ENCODE results near the gene CRK.
"Not testable (repeated sequence)": the region's sequence is repeated elsewhere in the genome, so short reads cannot be mapped to it uniquely, and the experiment has no call there.

The CRK gene

DNA sequence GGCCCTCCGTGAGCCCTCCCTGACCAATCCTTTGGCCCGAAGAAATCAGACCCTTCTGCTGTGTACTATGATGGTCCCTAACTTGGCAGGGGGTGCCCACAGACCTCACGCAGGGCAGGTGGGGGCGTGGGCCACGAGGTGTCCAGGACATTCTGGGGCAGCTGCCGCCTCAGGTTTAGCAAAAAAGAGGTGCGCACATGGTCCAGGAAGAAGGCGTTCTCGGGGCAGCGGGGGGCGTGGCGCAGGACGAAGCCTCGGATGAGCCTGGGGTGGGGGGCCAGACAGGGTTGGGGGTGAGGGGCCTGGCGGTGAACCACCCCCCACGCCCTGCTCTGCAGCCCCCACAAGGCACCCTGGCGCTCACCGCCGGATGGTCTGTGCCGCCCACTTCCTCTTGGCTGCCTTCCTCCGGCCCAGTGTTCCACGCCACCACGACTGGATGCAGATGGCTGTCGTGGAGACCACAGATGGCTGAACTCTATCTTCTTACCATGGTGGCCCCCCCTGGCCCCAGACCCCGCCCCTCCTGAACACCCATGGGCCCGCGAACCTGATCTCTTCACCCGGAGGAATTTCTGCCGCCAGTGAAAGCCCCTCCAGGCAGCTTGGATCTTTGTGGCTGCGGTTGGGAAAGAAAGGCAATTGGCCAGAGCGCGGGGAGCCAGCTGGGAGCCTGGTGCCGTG, 14.2 kb upstream of the CRK start:
- peaks cover 17% of the 10 kb centered on the region for H3K4me1 Mint-ChIP-seq
- no peaks in the 10 kb centered on the region for H3K27me3 Mint-ChIP-seq
- H3K36me3 Mint-ChIP-seq (ENCODE audit: insufficient read depth), result peaks cover 5% of the 10 kb centered on the region
- no peak overlapping the region for H3K4me3 Mint-ChIP-seq
- H3K9me3 Mint-ChIP-seq, result no peaks in the 10 kb centered on the region
- DNase-seq (ENCODE audit: low spot score in 2 of 2) (no peak), ATAC-seq (replicated peaks; ENCODE audit: extremely low read depth, poor library complexity, severe bottlenecking) (no peak)
- H3K27ac Mint-ChIP-seq (ENCODE audit: low read depth), result no peak overlapping the region

- no peak for DNase-seq (ENCODE audit: low spot score in 2 of 2)
- Mint-ChIP-seq H3K36me3 (ENCODE audit: insufficient read depth) (peaks cover 7% of the 10 kb centered on the region), H3K27me3 (no peaks in the 10 kb centered on the region), H3K9me3 (no peaks in the 10 kb centered on the region), H3K4me1 (peaks cover 17% of the 10 kb centered on the region), H3K4me3 (no peak overlapping the region), H3K27ac (ENCODE audit: low read depth) (no peak overlapping the region)
- ATAC-seq (replicated peaks; ENCODE audit: extremely low read depth, poor library complexity, severe bottlenecking), result no peak
Measured at GRCh38 chr17:1469231-1469852, 13.3 kb upstream of the CRK start.

GRCh38 chr17:1467898-1468492, 12.0 kb upstream of the CRK start:
- Mint-ChIP-seq H3K27ac (ENCODE audit: low read depth) (no peak overlapping the region), H3K4me1 (peaks cover 13% of the 10 kb centered on the region), H3K27me3 (no peaks in the 10 kb centered on the region), H3K4me3 (no peak overlapping the region), H3K9me3 (no peaks in the 10 kb centered on the region), H3K36me3 (ENCODE audit: insufficient read depth) (peaks cover 12% of the 10 kb centered on the region)
- ATAC-seq (replicated peaks; ENCODE audit: extremely low read depth, poor library complexity, severe bottlenecking) (no peak), DNase-seq (ENCODE audit: low spot score in 2 of 2) (no peak)

GRCh38 chr17:1467258-1467657, 11.2 kb upstream of the CRK start:
- Mint-ChIP-seq H3K4me1 (peaks cover 14% of the 10 kb centered on the region), H3K36me3 (ENCODE audit: insufficient read depth) (peaks cover 16% of the 10 kb centered on the region), H3K9me3 (no peaks in the 10 kb centered on the region), H3K4me3 (no peak overlapping the region), H3K27me3 (no peaks in the 10 kb centered on the region), H3K27ac (ENCODE audit: low read depth) (no peak overlapping the region)
- DNase-seq (ENCODE audit: low spot score in 2 of 2), result no peak
- no peak for ATAC-seq (replicated peaks; ENCODE audit: extremely low read depth, poor library complexity, severe bottlenecking)

DNA sequence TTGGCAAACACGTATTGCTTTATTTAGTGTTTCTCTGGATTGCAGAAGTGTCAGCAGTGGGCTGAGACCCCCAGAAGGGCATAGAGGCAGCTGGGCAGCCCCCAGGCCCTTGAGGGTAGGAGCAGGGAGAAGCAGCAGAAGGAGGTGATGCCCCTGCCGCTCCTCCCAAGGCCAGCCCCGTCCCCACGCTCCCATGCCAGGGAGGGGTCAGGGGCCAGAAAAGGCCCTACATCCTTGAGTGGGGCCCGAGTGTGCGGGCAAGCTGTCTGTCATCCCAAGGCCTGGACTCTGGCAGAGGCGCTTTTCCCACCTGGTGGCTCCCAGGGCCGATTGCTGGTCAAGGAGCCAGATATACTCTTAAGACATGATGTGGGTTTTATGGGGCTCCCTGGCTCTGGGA, 8.2 kb upstream of the CRK start:
- DNase-seq (ENCODE audit: low spot score in 2 of 2) (no peak), ATAC-seq (replicated peaks; ENCODE audit: extremely low read depth, poor library complexity, severe bottlenecking) (no peak)
- H3K9me3 Mint-ChIP-seq, result no peaks in the 10 kb centered on the region
- no peak overlapping the region for H3K4me3 Mint-ChIP-seq
- peaks cover 8% of the 10 kb centered on the region for H3K27me3 Mint-ChIP-seq
- H3K27ac Mint-ChIP-seq (ENCODE audit: low read depth), result no peak overlapping the region
- H3K36me3 Mint-ChIP-seq (ENCODE audit: insufficient read depth), result peaks cover 15% of the 10 kb centered on the region
- H3K4me1 Mint-ChIP-seq, result peaks cover 16% of the 10 kb centered on the region

- peaks cover 19% of the 10 kb centered on the region for H3K4me1 Mint-ChIP-seq
- peak overlapping the region; percentile 88 for H3K27ac Mint-ChIP-seq (ENCODE audit: low read depth)
- no peaks in the 10 kb centered on the region for H3K9me3 Mint-ChIP-seq
- H3K4me3 Mint-ChIP-seq, result peak overlapping the region; percentile 76
- DNase-seq (ENCODE audit: low spot score in 2 of 2) (no peak), ATAC-seq (replicated peaks; ENCODE audit: extremely low read depth, poor library complexity, severe bottlenecking) (no peak)
- H3K36me3 Mint-ChIP-seq (ENCODE audit: insufficient read depth), result peaks cover 15% of the 10 kb centered on the region
- H3K27me3 Mint-ChIP-seq, result peaks cover 8% of the 10 kb centered on the region
Measured at GRCh38 chr17:1462164-1463112, 6.4 kb upstream of the CRK start.

- DNase-seq (ENCODE audit: low spot score in 2 of 2) (no peak), ATAC-seq (replicated peaks; ENCODE audit: extremely low read depth, poor library complexity, severe bottlenecking) (no peak)
- Mint-ChIP-seq H3K4me3 (no peak overlapping the region), H3K36me3 (ENCODE audit: insufficient read depth) (peaks cover 15% of the 10 kb centered on the region), H3K27ac (ENCODE audit: low read depth) (no peak overlapping the region), H3K4me1 (peaks cover 26% of the 10 kb centered on the region), H3K9me3 (no peaks in the 10 kb centered on the region), H3K27me3 (peaks cover 8% of the 10 kb centered on the region)
Measured at GRCh38 chr17:1461198-1461944, 5.3 kb upstream of the CRK start.

DNA sequence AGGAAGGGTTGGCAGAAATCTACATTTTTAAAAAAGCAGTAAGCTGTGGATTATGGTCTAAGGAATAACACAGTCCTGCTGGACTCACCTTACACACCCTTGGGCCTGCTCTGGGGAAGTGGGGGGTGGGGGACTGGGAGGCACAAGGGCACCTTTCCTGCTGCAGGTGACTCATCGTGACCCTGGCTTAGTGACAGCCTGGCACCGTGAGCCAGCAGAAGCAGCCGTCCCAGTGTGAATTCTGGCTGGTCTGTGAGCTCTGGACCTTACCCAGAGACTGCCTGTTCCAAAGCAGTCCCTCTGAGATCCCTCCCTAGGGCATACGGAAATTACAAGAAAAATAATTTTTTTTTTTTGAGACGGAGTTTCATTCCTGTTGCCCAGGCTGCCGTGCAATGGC, 4.2 kb upstream of the CRK start:
- DNase-seq (ENCODE audit: low spot score in 2 of 2) (no peak), ATAC-seq (replicated peaks; ENCODE audit: extremely low read depth, poor library complexity, severe bottlenecking) (no peak)
- H3K4me1 Mint-ChIP-seq, result peaks cover 26% of the 10 kb centered on the region
- no peak overlapping the region for H3K27ac Mint-ChIP-seq (ENCODE audit: low read depth)
- peaks cover 11% of the 10 kb centered on the region for H3K36me3 Mint-ChIP-seq (ENCODE audit: insufficient read depth)
- H3K27me3 Mint-ChIP-seq, result peaks cover 8% of the 10 kb centered on the region
- no peaks in the 10 kb centered on the region for H3K9me3 Mint-ChIP-seq
- no peak overlapping the region for H3K4me3 Mint-ChIP-seq

DNA sequence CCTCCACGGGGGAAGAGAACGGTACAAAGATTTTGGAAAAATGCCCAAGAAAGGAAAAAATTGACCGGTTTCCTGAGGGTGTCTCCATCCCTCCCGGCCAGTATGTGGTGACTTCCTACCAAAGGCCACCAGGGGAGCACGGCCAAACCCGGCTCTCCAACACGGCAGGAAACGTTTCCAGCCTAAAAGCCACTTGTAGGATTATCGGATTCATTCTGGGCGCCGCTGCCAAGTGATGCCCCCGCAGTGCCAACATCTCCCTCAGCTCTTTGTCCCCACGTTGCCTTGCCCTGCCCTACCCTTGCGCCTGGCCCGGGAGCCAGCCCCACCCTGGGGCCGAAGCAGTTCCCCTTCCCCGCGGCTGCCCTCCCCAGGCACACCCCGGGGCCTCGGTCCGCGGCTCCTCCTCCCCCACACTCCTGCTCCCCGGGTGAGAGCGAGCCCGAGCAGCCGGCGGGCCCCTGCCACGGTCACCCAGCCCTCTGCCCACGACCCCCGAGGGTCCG, 688 bp downstream of the CRK start:
- DNase-seq (ENCODE audit: low spot score in 2 of 2) (peak in 1 of 2 donors; percentile 22), ATAC-seq (replicated peaks; ENCODE audit: extremely low read depth, poor library complexity, severe bottlenecking) (peak; percentile 16)
- Mint-ChIP-seq H3K9me3 (no peaks in the 10 kb centered on the region), H3K27me3 (peaks cover 8% of the 10 kb centered on the region), H3K4me3 (peak overlapping the region; percentile 84), H3K27ac (ENCODE audit: low read depth) (peak overlapping the region; percentile 38), H3K4me1 (peaks cover 36% of the 10 kb centered on the region), H3K36me3 (ENCODE audit: insufficient read depth) (peaks cover 8% of the 10 kb centered on the region)

DNA sequence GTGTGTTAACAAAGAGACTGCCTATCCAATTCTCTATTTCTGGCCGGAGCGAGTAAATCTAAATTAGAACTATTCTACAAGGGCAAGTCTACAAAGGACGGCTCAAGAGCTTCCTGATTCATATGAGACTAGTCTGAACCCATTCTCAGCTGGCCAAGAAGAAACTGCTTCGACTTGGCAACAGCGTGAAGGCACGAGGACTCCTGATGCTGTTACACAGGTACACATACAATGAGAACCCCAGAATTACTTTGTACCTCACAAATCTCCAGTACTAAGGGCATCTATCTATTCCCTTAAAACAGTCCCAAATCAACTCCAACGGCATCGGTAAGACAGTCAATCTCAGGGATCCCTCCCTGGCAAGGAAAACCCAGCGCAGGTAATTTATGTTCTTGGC, 1.5 kb downstream of the CRK start:
- Mint-ChIP-seq H3K4me3 (peak overlapping the region; percentile 84), H3K9me3 (no peaks in the 10 kb centered on the region), H3K4me1 (peaks cover 38% of the 10 kb centered on the region), H3K36me3 (ENCODE audit: insufficient read depth) (peaks cover 8% of the 10 kb centered on the region), H3K27me3 (peaks cover 2% of the 10 kb centered on the region), H3K27ac (ENCODE audit: low read depth) (no peak overlapping the region)
- DNase-seq (ENCODE audit: low spot score in 2 of 2), result no peak
- ATAC-seq (replicated peaks; ENCODE audit: extremely low read depth, poor library complexity, severe bottlenecking), result no peak

GRCh38 chr17:1453694-1454093, 2.3 kb downstream of the CRK start:
- Mint-ChIP-seq H3K4me3 (peak overlapping the region; percentile 45), H3K4me1 (peaks cover 46% of the 10 kb centered on the region)
- H3K27ac Mint-ChIP-seq (ENCODE audit: low read depth); H3K36me3 Mint-ChIP-seq (ENCODE audit: insufficient read depth); ATAC-seq (replicated peaks; ENCODE audit: extremely low read depth, poor library complexity, severe bottlenecking); H3K27me3 Mint-ChIP-seq; H3K9me3 Mint-ChIP-seq; DNase-seq (ENCODE audit: low spot score in 2 of 2): not testable (repeated sequence)

DNA sequence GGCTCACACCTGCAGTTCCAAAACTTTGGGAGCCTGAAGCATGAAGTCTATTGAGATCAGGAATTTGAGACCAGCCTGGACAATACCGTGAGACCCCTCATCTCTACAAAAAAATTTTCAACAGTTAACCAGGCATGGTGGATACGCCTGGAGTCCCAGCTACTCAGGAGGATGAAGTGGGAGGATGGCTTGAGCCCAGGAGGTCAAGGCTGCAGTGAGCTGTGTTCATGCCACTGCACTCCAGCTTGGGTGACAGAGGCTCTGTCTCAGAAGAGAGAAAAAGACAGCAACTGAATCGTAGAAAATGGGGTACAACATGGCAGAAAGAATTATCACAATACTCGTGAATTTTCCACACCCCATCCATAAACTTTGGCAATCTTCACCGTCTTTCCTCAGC, 3.2 kb downstream of the CRK start:
- H3K4me3 Mint-ChIP-seq, result no peak overlapping the region

More for the DNA sequence above, 3.2 kb downstream of the CRK start:
- ATAC-seq (replicated peaks; ENCODE audit: extremely low read depth, poor library complexity, severe bottlenecking) (no peak), DNase-seq (ENCODE audit: low spot score in 2 of 2) (no peak)
- Mint-ChIP-seq H3K27ac (ENCODE audit: low read depth) (no peak overlapping the region), H3K36me3 (ENCODE audit: insufficient read depth) (peaks cover 9% of the 10 kb centered on the region), H3K27me3 (no peaks in the 10 kb centered on the region), H3K4me1 (peaks cover 48% of the 10 kb centered on the region), H3K9me3 (no peaks in the 10 kb centered on the region)

Measured in central memory CD8-positive, alpha-beta T cell (primary cell).